ENCODE measurements around the gene PTPN23.

GRCh38 chr3:47348411-47349154 lies 32.2 kb upstream of the PTPN23 start:
- TF ChIP-seq NFRKB (IDR thresholded peaks at IDR 0.05), result no peak
- no peak for TF ChIP-seq SP1 (IDR thresholded peaks at IDR 0.05)
- no peak for TF ChIP-seq TARDBP (IDR thresholded peaks at IDR 0.05)
- no peak for TF ChIP-seq FOXA1 (IDR thresholded peaks at IDR 0.05)
- TF ChIP-seq HDGF (IDR thresholded peaks at IDR 0.05; ENCODE audit: borderline replicate concordance), result no peak
- no peak for TF ChIP-seq ARNT (IDR thresholded peaks at IDR 0.05)
- TF ChIP-seq FOXM1 (IDR thresholded peaks at IDR 0.05; ENCODE audit: borderline replicate concordance), result no peak
